Ovary (tissue), 3 donors: ENCODE results near the gene CLDND2.

Experiments used
- CTCF ChIP-seq, 3 donors: fragments of 450-650 bp in 2 of 3; fragments of 200-600 bp in 1 of 3; IDR thresholded peaks; one replicate each; pipeline versions ENCODE4 v1.5.1 to v1.8.0; 2016 to 2022; ENCODE audit warnings: antibody characterized with exemption in 3 of 3, mild to moderate bottlenecking in 1 of 3
- EP300 ChIP-seq: sonication (generic); formaldehyde crosslinking; IDR thresholded peaks from one replicate; pipeline ENCODE4 v1.6.1; 2017; ENCODE audit warnings: antibody characterized with exemption
- POLR2A ChIP-seq: fragments of 450-650 bp; IDR thresholded peaks from one replicate; pipeline ENCODE4 v1.6.1; 2017; ENCODE audit warnings: antibody characterized with exemption, mild to moderate bottlenecking, moderate library complexity
- donor health status: DM: no; HTN: no; CAD: no.

- no peak for TF ChIP-seq CTCF (IDR thresholded peaks at IDR 0.05)
- TF ChIP-seq POLR2A = no peak
- TF ChIP-seq EP300 = no peak
Observed at GRCh38 chr19:51325161-51325976, 43.4 kb downstream of the CLDND2 start.
